ENCODE results near the gene LIM2. TPM values are rescaled to one million over a fixed set of nuclear protein-coding genes. Genes with fewer than 3 reads are reported as not detected.

LIM2 gene
- total and polyA plus RNA-seq, 2 of the 8 experiments (the other 6 are each of a cell fraction or from before 2014, with no cell fraction given): not detected

GRCh38 chr19:51331716-51332115 is 56.1 kb downstream of the LIM2 start:
- H2BK12ac ChIP-seq (ENCODE audit: low read depth, low read length): no peak overlapping the region
- no peak overlapping the region for H2AFZ ChIP-seq (ENCODE audit: low read length)
- H2AK5ac ChIP-seq (ENCODE audit: low read depth, low read length): no peak overlapping the region
- H2BK20ac ChIP-seq (ENCODE audit: low read length): no peak overlapping the region
- no peak overlapping the region for H3K4ac ChIP-seq (replicated peaks; ENCODE audit: insufficient read length, low read depth, low read length)
- peaks cover 0 to 8% (median 5%) of the 10 kb centered on the region in 4 experiments; a peak in 4 of 7 replicates for H3K4me1 ChIP-seq (replicated peaks in 1 of 4; ENCODE audit: control insufficient read depth in 3 of 4, insufficient read depth in 4 of 4, low read length in 3 of 4)
- H3K79me2 ChIP-seq (ENCODE audit: control insufficient read depth in 1 of 2, insufficient read depth in 2 of 2, low read length in 2 of 2): no peaks in the 10 kb centered on the region
- H2BK15ac ChIP-seq (ENCODE audit: low read length): no peak overlapping the region
- H4K91ac ChIP-seq (replicated peaks; ENCODE audit: insufficient read length, low read length): no peak overlapping the region
- no peak overlapping the region for H3K18ac ChIP-seq (ENCODE audit: extremely low read depth, low read length)
- no peak overlapping the region for H3K4me2 ChIP-seq (ENCODE audit: insufficient read depth in 1 of 2, low read depth in 2 of 2, low read length in 2 of 2)
- peaks cover 0 to 16% (median 2%) of the 10 kb centered on the region in 4 experiments; a peak in 4 of 8 replicates for H3K36me3 ChIP-seq (ENCODE audit: control insufficient read depth in 2 of 4, insufficient read depth in 4 of 4, low read length in 3 of 4)
- H3K79me1 ChIP-seq (ENCODE audit: low read depth, low read length): no peaks in the 10 kb centered on the region
- H4K20me1 ChIP-seq (replicated peaks in 1 of 2; ENCODE audit: control insufficient read depth in 1 of 2, insufficient read depth in 2 of 2, low read length in 2 of 2): no peaks in the 10 kb centered on the region
- POLR2A ChIA-PET (ENCODE audit: partially characterized antibody): interaction anchor here (1.3 to 1.6 kb wide), 2 partner anchors 12 to 22 kb away, joined by 3 to 4 read pairs; no protein-coding TSS in a partner anchor
- no peak overlapping the region for H4K5ac ChIP-seq (ENCODE audit: insufficient read length, low read depth, low read length)
- FAIRE-seq (no peak), DNase-seq (ENCODE audit: low read depth in 1 of 2, low spot score in 2 of 2) (no peak)
- CTCF ChIA-PET (ENCODE audit: partially characterized antibody): interaction anchor here (0.6 kb wide), 1 partner anchor 1315 kb away, joined by 3 read pairs; no protein-coding TSS in a partner anchor
- no peak overlapping the region for H2BK5ac ChIP-seq (ENCODE audit: low read depth, low read length)
- H3K9ac ChIP-seq (replicated peaks in 1 of 4; ENCODE audit: extremely low read depth in 1 of 4, low read depth in 3 of 4, low read length in 3 of 4): no peak overlapping the region
- H2BK120ac ChIP-seq (replicated peaks; ENCODE audit: low read depth, low read length): no peak overlapping the region
- H3K23me2 ChIP-seq (ENCODE audit: low read depth, low read length): peaks cover 4% of the 10 kb centered on the region; the same call in 1 of the 2 replicates
- H3K27ac ChIP-seq (ENCODE audit: low read depth, low read length): no peak overlapping the region
- peaks cover 0 to 6% (median 4%) of the 10 kb centered on the region in 4 experiments; a peak in 4 of 7 replicates for H3K27me3 ChIP-seq (replicated peaks in 1 of 4; ENCODE audit: control insufficient read depth in 3 of 4, extremely low read depth in 1 of 4, insufficient read depth in 3 of 4, low read length in 3 of 4)
- no peak overlapping the region for H3K14ac ChIP-seq (ENCODE audit: insufficient read length)
- WGBS, 2 experiments (ENCODE audit: extremely low coverage in 1 of 2, insufficient coverage in 1 of 2, insufficient read length in 1 of 2, insufficient replicate concordance in 2 of 2, low coverage in 1 of 2, low lambda C conversion rate in 2 of 2, missing lambda C conversion rate in 1 of 2): 94% methylated on average over 6 of the region's 6 CpGs; no CpG with 5 or more reads in 1 of the 2 experiments
- no peak overlapping the region for H3K56ac ChIP-seq (replicated peaks; ENCODE audit: insufficient read length, low read depth, low read length)
- H3K9me3 ChIP-seq (ENCODE audit: insufficient read depth in 2 of 2, low read depth in 1 of 2, low read length in 1 of 2): no peaks in the 10 kb centered on the region; a peak in 1 of 4 replicates
- no peak overlapping the region for H4K8ac ChIP-seq (ENCODE audit: extremely low read depth, insufficient read depth, low read length)
- H3K23ac ChIP-seq (ENCODE audit: insufficient read length): no peak overlapping the region
- no peak overlapping the region for H3K4me3 ChIP-seq (ENCODE audit: extremely low read depth in 1 of 4, insufficient read depth in 2 of 4, low read depth in 3 of 4, low read length in 4 of 4)
- TF ChIP-seq POU5F1 (IDR thresholded peaks at IDR 0.05; ENCODE audit: low read depth, low read length) (no peak), JUND (IDR thresholded peaks at IDR 0.05; ENCODE audit: low read length) (no peak), CHD1 (IDR thresholded peaks at IDR 0.05; ENCODE audit: low read depth, low read length) (no peak), BRCA1 (IDR thresholded peaks at IDR 0.05; ENCODE audit: low read depth, low read length) (no peak), SP1 (IDR thresholded peaks at IDR 0.05; ENCODE audit: low read depth, low read length) (no peak), YY1 (IDR thresholded peaks at IDR 0.05; ENCODE audit: low read depth, low read length) (no peak), RFX5 (IDR thresholded peaks at IDR 0.05; ENCODE audit: borderline replicate concordance, low read depth, low read length) (no peak), CHD2 (IDR thresholded peaks at IDR 0.05; ENCODE audit: low read length) (no peak), EZH2 (IDR thresholded peaks at IDR 0.05; ENCODE audit: low read depth, low read length, severe bottlenecking) (no peak), BCL11A (IDR thresholded peaks at IDR 0.05; ENCODE audit: low read depth in 2 of 2, low read length in 2 of 2) (no peak), GABPA (IDR thresholded peaks at IDR 0.05; ENCODE audit: borderline replicate concordance, insufficient read depth, low read length) (no peak), FOSL1 (IDR thresholded peaks at IDR 0.05; ENCODE audit: insufficient read depth, low read depth, low read length) (no peak), GTF2F1 (IDR thresholded peaks at IDR 0.05; ENCODE audit: borderline replicate concordance, low read depth, low read length) (no peak), PHF8 (conservative IDR thresholded peaks at IDR 0.05; ENCODE audit: low read depth, low read length) (no peak)

Measured in H1 (cell line).